Stimulated activated CD4-positive, alpha-beta T cell treated with anti-CD3 and anti-CD28 coated beads, Interleukin-4, amount 100 ng/mL, for 4 hours (primary cell): Measurements from ENCODE around the gene ANKS1B.
"Not testable (repeated sequence)": the region's sequence is repeated elsewhere in the genome, so short reads cannot be mapped to it uniquely, and the experiment has no call there.

Source experiments
- DNase-seq, 2 experiments: peaks; one replicate each; pipeline ENCODE4 v3.0.0-alpha.2; 2020

Gene ANKS1B

DNA sequence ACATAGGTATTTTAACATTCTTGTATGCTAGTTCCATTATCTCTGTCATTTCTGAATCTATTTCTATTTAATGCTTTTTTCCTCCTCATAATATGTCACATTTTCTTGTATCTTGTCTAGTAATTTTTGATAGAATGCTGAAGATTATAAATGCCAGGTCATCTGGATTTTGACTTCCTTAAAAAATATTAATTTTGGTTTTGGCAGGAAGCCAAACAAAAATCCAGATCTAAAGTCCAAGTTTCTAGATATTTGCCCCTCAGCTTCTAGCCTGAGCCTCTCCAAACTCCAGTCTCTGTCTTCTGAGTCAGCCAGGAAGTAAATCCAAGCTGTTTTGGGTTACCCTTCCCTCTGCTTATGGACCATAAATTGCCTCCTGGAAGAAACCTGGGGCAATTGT, 1004.2 kb downstream of the ANKS1B start:
- DNase-seq = no peak

DNA sequence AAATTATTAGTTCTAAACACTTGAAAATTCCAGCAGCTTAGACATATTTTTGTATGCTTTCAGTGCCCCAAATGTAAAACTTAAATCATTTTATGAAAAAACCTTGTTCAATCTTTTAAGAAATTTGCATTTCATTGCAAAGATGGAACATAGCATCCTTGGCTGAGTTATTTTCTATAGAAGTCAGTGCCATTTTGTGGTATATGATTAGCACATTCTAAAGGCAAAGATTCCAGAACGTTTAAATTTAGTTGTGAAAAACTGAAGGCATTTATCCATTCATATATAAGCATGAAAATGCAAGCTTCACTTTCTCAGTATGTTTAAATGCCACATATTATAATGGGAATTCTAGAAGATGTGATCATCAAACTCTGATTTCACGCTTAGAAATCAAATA, 1007.5 kb downstream of the ANKS1B start:
- no peak for DNase-seq

DNA sequence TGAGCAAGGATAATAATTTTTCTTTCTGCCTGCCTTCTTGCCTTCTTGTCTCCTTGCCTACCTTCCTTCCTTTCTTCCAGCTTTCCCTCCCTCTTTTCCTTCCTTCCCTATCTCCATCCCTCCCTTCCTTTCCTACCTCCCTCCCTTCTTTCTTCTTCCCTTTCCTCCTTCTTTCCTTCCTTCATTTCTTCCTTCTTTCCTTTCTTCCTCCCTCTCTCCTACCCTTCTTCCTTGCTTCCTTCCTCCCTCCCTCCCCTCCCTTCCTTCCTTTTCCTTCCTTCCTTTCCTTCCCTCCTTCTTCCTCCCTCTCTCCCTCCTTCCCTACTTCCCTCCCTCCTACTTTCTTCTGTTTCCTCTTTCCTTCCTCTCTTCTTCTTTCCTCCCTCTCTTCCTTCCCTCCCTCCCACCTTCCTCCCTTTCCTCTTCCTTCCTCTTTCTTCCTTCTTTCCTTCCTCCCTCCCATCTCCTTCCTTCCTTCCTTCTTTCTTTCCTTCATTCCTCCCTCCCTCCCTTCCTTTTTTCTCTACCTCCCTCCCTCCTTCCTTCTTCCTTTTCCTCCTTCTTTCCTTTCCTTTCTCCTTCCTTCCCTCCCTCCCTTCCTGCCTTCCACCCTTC, 1009.9 kb downstream of the ANKS1B start:
- no peak for DNase-seq

DNA sequence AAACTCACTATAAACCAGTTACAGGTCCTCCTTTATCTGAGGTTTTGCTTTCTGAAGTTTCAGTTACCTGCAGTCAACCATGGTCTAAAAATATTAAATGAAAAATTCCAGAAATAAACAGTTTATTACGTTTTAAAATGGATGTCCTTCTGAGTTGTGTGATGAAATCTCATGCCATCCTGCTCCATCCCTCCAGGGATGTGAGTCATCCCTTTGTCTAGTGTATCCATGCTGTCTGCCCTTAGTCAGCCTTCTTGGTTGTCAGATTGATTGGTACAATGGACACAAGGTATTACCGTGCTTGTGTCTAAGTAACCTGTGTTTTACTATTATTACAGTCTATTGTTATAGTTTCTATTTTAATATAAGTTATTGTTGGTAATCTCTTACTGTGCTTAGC, 1011.3 kb downstream of the ANKS1B start:
- DNase-seq = no peak

DNA sequence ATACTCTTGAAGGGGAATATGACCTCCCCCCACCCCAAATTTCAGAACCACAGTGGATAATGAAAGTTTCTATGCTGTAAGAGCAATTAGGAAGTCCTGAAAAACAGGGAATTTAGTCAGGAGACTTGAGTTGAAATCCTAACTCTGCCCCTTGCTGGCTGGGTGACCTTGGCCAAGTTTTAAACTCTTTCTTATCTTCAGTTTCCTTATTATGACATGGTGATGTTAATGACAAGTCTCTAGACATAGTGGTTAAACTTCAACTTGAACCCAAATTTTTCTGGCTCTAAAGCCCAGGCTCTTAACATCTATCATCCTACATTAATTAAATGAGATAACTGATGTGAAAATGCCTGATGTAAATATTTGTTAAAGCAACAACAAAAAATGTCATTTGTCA, 1013.8 kb downstream of the ANKS1B start:
- DNase-seq = no peak

DNA sequence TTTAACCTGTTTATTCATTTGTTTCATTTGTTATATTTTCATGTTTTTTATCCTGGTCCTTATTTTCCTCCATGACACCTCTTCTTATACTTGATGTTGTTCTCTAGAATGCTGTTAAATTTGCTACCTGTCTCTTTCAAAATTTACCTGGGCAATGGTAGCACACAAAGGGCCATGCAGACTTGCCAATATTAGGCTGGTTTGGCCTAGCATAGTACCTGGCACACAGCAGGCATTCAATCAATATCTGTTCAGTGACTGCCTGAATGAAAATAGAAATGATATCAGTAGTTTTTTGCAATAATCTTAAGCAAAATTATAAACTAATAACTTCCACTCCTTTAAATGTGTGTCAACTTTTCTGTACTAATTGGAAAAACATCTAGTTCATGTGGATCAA, 1014.5 kb downstream of the ANKS1B start:
- no peak for DNase-seq

DNA sequence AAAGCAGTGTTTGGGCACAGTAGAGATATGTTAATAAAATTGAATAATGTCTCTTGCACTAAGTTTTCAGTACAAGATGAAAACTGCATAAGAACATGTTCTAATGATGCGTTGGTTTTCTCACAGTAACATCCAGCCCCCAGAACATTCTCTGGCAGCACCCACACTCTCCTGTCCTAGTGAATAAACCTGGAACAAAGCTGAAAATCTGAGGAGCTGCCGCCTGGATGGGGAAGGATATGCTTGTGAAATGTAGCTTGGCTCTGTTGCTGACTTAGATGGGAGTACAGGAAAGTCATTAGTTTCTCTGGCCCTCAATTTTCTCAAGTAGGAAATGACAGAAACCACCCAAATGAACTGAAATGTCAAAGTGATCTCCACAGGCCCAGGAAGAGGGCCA, 1015.8 kb downstream of the ANKS1B start:
- no peak for DNase-seq

DNA sequence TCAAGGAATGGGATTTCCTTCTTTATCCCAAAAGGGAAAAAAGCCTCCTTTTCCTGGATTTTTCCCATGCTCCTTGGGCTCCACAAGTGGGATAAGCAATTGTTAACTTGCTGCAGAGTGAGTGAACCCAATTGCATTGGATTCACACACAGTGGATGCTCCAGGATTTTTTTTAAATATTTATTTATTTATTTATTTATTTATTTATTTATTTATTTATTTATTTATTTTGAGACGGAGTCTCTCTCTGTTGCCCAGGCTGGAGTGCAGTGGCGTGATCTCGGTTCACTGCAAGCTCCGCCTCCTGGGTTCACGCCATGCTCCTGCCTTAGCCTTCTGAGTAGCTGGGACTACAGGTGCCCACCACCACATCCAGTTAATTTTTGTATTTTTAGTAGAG, 1027.6 kb downstream of the ANKS1B start:
- DNase-seq = not testable (repeated sequence)

DNA sequence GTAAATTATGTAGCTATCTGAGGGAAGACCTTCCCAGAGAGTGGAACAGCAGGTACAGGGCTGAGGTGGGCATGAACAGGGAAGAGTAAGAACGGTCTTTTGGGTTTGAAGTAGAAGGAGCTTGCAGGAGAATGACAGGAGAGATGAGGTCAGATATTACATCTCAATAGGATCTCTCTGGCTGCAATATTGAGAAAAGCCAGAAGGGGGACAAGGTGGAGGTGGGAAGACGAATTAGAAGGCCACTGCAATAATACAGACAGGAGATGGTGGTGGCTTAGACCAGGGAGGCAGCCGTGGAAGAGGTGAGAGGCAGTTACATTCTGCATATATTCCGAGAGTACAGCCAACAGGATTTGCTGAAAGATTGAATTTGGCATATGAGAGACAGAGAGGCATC, 1029.5 kb downstream of the ANKS1B start:
- no peak for DNase-seq

DNA sequence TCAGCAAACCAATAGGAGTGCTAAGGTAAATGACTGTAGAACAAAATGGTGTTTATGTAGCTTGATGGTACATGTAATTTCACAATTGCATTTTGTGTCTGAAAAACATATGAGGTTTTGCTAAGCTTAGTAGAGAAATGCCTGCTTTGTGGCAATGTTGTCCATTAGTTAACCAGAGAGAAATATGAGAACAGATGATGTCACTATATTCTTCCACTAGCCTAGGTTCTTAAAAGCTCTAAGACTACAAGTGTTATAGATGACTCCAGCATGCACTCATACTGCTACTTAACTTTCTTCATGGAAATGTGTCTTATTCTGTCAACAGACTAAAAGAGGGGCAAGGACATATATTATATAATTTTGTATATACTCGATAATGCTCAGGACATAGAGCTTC, 1030.2 kb downstream of the ANKS1B start:
- DNase-seq = no peak

DNA sequence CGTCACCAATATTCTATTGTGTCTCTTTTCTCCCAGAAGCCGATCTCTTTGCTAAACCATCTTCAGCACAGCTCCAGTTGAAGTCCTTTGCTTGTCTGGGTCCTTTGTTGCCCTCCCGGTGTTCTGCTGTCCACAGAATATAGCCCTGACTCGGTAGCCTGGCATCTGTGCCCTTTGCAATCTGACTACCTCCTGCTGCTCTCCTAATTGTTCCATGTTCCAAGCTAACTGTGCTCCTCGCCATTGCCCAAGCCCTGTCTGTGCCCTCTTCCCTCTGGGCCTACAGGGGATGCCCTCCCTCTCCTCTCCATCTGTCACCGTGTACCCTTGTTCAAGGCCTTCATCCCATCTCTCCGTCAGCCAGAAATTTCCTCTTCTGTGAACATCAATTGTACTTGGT, 1033.3 kb downstream of the ANKS1B start:
- DNase-seq = no peak

DNA sequence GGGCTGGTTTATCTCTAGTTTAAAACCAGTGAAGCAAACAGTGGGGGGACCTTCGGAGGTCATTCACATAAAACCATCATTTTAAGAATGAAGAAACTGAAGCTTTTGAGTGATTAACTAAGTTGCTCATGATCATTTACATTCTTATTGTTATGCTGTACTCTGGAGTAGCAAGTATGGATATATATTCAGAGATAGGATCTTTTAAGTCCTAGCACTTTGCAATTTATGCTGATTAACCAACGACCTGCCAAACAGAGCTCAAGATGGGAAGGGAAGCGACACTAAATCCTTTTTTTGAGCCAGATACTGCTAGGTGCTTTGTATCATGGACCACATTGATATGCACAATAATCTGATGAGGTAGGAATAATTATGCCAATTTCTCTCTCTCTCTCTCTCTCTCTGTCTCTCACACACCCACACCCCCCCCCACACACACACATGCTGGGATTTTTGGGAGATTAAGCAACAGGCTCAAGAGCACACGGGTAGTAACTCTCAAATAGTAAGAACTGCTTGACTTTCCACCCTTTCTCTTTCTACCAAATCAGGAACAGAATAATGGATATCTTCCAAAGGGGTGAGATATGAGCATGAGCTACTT, 1036.3 kb downstream of the ANKS1B start:
- no peak for DNase-seq

DNA sequence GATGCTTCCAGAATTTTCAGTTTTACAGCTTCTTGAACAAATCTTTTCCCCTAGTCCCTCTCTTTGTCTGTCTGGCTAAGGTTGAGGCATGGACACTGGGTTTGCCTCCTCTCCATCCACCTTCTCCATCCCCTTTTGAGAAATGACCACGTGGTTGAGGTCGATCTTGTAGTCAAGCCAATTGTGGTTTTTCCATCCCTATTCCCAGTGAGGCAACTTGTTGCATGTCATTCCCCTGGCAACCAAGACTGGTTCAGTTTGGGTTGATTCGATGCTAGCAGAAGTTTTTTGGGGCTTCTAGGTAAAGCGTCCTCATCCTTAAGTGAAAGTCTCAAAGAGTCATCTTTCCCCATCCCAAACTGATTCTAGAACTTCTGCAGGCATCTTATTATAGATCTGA, 1038.9 kb downstream of the ANKS1B start:
- no peak for DNase-seq

DNA sequence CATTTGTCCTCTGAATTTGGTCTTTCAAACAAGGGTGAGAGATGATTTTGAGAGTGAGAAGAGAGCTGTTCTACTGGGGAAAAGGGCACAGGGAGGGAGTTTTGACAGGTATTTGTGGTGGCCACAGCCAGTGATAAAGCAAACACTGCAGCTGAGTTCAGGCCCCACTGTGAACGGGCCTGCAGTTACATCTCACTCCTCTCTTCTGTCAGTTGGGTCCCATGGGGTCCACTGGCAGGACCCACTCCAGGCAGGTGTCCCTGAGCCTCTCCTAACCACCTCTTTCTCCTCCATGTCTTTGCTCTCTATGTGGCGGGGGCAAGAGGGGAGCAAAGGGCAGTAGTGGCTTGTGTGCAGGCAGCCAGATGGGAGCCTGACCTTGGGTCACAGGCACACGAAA, 1044.8 kb downstream of the ANKS1B start:
- DNase-seq = no peak

DNA sequence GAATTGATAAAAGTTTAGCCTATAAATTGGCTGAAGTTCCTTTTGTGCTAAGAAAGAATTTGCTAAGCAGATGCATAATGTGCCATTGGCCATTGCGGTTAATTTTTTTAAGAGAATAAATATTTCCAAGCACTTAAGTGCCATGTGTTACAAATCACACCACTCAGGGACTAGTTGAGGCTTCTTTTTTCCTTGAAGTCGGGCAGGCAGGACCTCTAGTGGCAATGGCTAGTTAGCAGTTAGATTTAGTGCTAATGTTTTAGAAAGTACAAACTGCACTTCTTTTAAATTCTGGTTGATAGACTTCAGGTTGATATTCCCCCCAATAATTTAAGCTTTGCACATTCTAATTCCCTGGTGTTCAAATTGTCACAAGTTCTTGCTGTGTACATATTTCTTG, 1045.4 kb downstream of the ANKS1B start:
- DNase-seq = no peak

DNA sequence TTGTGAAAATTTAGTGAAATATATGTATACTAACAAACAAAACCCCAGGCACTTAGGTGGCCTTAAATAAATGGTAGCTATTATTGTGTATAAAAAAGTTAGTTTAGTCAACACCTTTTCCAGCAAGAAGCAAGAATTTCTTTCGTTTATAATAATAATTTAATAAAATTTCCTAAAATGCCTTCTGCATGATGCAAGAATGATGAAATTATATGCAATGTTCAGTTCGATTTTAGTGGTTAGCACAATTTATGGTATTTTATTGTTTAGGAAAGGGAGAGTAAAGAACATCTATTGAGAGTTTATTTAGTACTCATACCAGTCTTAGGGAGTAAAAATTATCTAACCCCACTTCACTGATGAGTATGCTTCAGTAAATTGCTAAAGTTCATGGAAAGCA, 1048.9 kb downstream of the ANKS1B start:
- DNase-seq = no peak

DNA sequence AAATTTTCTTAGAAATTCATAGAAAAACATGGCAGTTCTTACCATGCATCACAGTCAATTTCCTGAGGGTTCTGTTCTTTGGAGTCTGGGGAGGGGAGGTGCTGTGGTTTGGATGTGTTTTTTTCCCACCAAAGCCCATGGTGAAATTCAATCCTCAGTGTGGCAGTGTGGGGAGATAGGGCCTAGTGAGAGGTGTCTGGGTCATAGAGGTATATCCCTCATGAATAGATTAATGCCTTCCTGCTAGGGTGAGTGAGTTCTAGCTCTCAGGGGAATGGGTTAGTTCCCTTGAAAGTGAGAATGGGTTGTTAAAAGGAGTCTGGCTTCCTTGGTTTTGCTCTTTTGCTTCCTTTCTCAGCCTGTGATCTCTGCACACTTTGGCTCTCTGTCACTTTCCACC, 1061.9 kb downstream of the ANKS1B start:
- no peak for DNase-seq

DNA sequence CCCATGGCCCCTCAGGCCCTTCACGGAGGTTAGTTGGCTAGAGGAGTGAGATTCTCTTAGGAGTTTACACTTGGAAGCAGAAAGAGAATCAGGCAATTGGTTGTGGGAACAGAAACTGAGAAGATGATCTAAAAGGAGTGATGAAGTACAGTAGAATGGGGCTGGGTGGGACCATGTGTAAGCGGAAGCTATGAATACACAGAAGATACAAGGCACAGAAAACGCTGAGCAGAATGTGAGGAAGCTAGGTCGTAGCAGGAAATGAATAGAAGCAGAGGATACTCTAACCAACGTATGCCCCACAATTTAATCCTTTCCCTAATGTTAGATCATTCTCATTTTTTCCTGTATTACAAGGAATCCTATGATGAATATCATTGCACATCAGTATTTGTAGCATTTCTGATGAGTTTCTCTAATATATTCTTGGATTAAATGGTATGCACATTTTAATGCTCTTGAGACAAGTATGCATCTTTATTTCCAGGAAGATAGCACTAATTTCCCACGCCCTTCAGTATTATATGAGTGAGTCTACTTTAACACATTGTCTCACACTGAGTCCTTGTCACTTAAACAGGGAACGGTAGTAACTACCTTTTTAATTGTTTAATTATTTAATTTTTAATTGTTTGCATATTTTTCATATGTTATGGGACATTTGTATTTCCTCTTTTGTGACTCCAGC, 1066.4 kb downstream of the ANKS1B start:
- DNase-seq = no peak

DNA sequence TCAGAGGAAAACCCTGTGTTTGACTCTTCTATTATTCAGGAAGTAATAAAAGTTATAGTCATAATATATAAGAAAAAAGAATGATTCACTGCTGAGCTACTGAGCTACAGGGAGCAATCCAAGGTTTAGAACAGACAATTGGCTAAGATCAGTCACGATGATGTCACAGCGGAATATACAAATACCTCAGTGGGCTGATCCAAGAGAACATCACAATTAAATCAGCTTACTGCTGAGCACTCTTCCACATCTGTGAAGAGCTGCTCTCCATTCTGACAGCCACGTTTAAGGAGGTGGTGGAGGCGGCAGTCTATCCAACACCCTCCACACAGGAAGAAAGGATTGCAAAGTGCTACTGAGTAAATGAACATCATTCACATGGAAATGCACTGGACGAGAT, 1068.6 kb downstream of the ANKS1B start:
- DNase-seq = no peak

DNA sequence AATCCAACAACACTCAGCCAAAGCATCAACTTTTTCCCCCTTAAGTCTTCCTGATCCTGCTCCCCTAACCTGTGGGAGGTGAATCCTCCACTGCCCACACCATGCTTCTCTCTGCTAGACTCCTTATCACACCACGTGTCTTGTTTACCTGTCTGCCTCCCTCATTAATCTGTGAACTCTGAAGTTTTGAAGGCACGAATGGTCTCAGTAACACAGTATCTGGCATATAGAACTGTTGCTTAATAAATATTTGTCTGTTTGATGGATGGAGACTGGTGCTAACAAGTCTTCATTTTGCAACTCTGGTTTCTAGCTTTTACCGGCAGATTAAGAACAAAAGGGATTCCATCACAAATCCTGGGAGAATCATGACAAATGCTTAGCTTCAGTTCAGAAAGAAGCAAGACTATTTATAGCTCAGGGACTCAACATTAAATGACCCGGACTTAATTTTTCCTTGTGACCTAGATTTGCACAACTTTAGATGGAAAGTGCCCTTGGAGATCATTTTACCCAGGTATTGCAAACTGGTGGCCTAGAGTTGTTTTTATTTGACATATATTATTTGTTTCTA, 1072.2 kb downstream of the ANKS1B start:
- DNase-seq = no peak

DNA sequence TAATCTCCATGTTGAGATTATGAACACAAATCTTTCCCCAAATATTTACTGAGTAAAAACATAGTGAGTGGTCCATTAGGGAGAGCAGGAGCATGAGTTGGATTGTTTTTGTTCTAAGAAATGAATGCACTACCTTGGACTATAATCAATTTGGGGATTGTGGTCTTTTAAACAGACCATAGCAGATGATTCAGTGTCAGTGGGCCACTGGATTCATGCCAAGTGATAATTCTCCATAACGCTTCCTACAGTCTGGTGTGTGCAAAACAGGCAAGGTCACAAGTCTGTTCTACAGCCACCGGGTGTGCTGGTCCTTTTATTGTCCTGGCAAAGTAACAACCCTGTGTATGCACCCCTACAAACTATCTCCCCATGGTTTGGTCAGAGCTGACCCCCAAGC, 1073.3 kb downstream of the ANKS1B start:
- DNase-seq = no peak

DNA sequence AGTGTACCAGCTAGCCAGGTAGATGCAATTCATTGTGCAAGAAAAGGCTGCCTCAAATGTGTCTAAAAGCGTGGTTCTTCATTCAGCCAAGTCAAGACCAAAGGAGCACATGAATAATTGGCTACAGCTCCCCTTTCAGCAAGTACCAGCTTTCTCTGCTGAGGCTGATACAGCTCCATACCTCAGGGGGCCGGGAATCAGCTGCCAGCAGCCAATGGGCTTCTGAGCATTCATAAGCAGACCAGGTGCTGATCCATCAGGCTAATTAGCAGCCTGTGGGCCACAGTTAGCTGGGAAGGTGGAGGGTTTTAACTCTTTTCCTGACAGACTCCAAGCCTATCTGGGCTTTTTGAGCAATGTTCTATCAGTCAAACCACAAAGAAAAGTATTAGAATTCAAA, 1075.0 kb downstream of the ANKS1B start:
- no peak for DNase-seq

DNA sequence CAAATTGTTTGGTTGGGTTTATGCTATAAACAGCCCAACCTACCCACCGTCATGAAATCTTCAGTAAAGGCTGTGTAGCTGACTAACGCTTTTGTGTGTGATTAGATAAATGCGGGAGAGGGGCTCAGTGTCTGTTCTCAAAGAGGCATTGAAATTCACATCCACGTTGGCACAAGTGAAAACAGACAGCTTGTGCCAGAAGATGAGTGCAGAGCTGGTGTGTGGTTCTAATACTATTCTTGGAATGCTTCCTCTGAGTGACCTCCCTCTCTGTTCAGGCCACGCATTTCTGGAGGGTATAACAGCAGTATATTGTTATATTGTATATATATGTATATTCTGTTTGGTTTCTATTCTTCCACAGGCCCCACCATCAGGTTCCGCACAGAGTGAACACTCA, 1075.9 kb downstream of the ANKS1B start:
- no peak for DNase-seq

DNA sequence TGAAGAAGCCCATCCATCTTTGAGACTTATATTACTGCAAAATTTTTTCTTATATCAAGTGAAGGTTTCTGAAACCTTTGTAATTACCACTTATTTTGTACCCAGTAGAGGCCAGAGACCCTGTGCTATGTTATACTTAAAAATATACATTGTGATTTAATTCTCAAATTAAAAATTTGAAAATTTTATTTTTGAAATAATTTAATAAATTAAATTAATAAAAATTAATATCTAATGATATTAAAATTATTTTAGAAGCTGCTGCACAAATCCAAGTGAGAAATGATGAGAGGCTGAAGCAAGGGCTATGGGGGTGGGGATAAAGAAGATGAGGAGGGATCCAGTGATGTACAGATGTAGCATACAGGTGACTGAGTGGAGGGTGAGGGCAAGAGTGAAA, 1080.9 kb downstream of the ANKS1B start:
- DNase-seq = no peak
